HEK293 (cell line): ENCODE data around the gene ARHGAP26.

Experiments used
- CTCF ChIA-PET: fragments of 350-600 bp; formaldehyde crosslinking; extraction: SDS; loops from one replicate; lab custom pipeline; 2021; ENCODE audit warnings: antibody characterized with exemption; lab: Yijun Ruan, JAX
- POLR2A ChIA-PET: fragments of 300-600 bp; formaldehyde crosslinking; extraction: SDS; loops from one replicate; lab custom pipeline; 2020; ENCODE audit warnings: antibody characterized with exemption, inconsistent platforms; lab: Yijun Ruan, JAX
- H3K27ac ChIP-seq: fragments of 200-500 bp; sonication (Bioruptor generic); 2 replicates; pipeline ENCODE4 v1.5.1; 2014; ENCODE audit warnings: low read depth, low read length, control low read depth, inconsistent platforms; ENCODE audit errors: extremely low read depth
- H3K36me3 ChIP-seq, 2 experiments: fragments of 200-500 bp in 1 of 2; sonication (Bioruptor generic) in 1 of 2; 1 replicate in 1 of 2; 2 replicates in 1 of 2; pipeline ENCODE4 v1.5.1; 2014 to 2017; ENCODE audit warnings: inconsistent platforms in 2 of 2, low read length in 2 of 2; ENCODE audit not compliant: control insufficient read depth in 2 of 2, insufficient read depth in 1 of 2
- H3K4me1 ChIP-seq: fragments of 200-500 bp; sonication (Bioruptor generic); 2 replicates; pipeline ENCODE4 v1.5.1; 2014; ENCODE audit warnings: mild to moderate bottlenecking, low read length, inconsistent platforms; ENCODE audit not compliant: control insufficient read depth, insufficient read depth
- H3K4me3 ChIP-seq: 2 replicates; pipeline ENCODE4 v1.5.1; 2011; ENCODE audit warnings: low read depth, mild to moderate bottlenecking, control low read depth, low read length, moderate library complexity
- H3K9me3 ChIP-seq: fragments of 200-500 bp; sonication (Bioruptor generic); 2 replicates; pipeline ENCODE4 v1.5.1; 2014; ENCODE audit warnings: low read depth, low read length, inconsistent platforms; ENCODE audit not compliant: control insufficient read depth, insufficient read depth
- EGR2 ChIP-seq: fragments of 450-650 bp; formaldehyde crosslinking; IDR thresholded peaks from 2 replicates; pipeline ENCODE4 v1.5.1; 2016; ENCODE audit warnings: low read depth, missing biosample characterization, missing genetic modification characterization
- OVOL3 ChIP-seq: fragments of 450-650 bp; formaldehyde crosslinking; IDR thresholded peaks from 2 replicates; pipeline ENCODE4 v1.5.1; 2016; ENCODE audit warnings: missing biosample characterization, missing genetic modification characterization
- PATZ1 ChIP-seq: fragments of 450-650 bp; formaldehyde crosslinking; IDR thresholded peaks from 2 replicates; pipeline ENCODE4 v1.5.1; 2016; ENCODE audit warnings: missing biosample characterization, missing genetic modification characterization
- SCRT1 ChIP-seq: fragments of 450-650 bp; formaldehyde crosslinking; IDR thresholded peaks from 2 replicates; pipeline ENCODE4 v1.5.1; 2016; ENCODE audit warnings: missing biosample characterization, missing genetic modification characterization, borderline replicate concordance
- SCRT2 ChIP-seq: fragments of 450-650 bp; formaldehyde crosslinking; IDR thresholded peaks from 2 replicates; pipeline ENCODE4 v1.5.1; 2016; ENCODE audit warnings: missing biosample characterization, missing genetic modification characterization
- SP7 ChIP-seq: fragments of 450-650 bp; formaldehyde crosslinking; IDR thresholded peaks from 2 replicates; pipeline ENCODE4 v1.5.1; 2016; ENCODE audit warnings: missing biosample characterization, missing genetic modification characterization
- ZNF121 ChIP-seq: fragments of 450-650 bp; formaldehyde crosslinking; IDR thresholded peaks from 2 replicates; pipeline ENCODE4 v1.5.1; 2016; ENCODE audit warnings: missing biosample characterization, missing genetic modification characterization
- ZNF133 ChIP-seq: fragments of 450-650 bp; formaldehyde crosslinking; IDR thresholded peaks from 2 replicates; pipeline ENCODE4 v1.5.1; 2016; ENCODE audit warnings: missing biosample characterization, missing genetic modification characterization
- ZNF221 ChIP-seq: fragments of 450-650 bp; formaldehyde crosslinking; IDR thresholded peaks from 2 replicates; pipeline ENCODE4 v1.5.1; 2017; ENCODE audit warnings: missing biosample characterization, missing genetic modification characterization, borderline replicate concordance
- ZNF292 ChIP-seq: fragments of 450-650 bp; formaldehyde crosslinking; IDR thresholded peaks from 2 replicates; pipeline ENCODE4 v1.5.1; 2016; ENCODE audit warnings: low read depth, missing biosample characterization, missing genetic modification characterization, borderline replicate concordance
- ZNF324 ChIP-seq: fragments of 450-650 bp; formaldehyde crosslinking; IDR thresholded peaks from 2 replicates; pipeline ENCODE4 v1.5.1; 2016; ENCODE audit warnings: missing biosample characterization, missing genetic modification characterization
- ZNF501 ChIP-seq: fragments of 450-650 bp; formaldehyde crosslinking; IDR thresholded peaks from 2 replicates; pipeline ENCODE4 v1.5.1; 2016; ENCODE audit warnings: missing biosample characterization, missing genetic modification characterization
- ZNF530 ChIP-seq: fragments of 450-650 bp; formaldehyde crosslinking; IDR thresholded peaks from 2 replicates; pipeline ENCODE4 v1.5.1; 2016; ENCODE audit warnings: low read depth, missing biosample characterization, missing genetic modification characterization
- ZNF560 ChIP-seq: fragments of 450-650 bp; formaldehyde crosslinking; IDR thresholded peaks from 2 replicates; pipeline ENCODE4 v1.5.1; 2017; ENCODE audit warnings: missing biosample characterization, missing genetic modification characterization, borderline replicate concordance
- ZNF571 ChIP-seq: fragments of 450-650 bp; formaldehyde crosslinking; IDR thresholded peaks from 2 replicates; pipeline ENCODE4 v1.5.0; 2017; ENCODE audit warnings: missing biosample characterization, missing genetic modification characterization
- ZNF600 ChIP-seq: fragments of 450-650 bp; formaldehyde crosslinking; IDR thresholded peaks from 2 replicates; pipeline ENCODE4 v1.5.1; 2016; ENCODE audit warnings: missing biosample characterization, missing genetic modification characterization
- ZNF626 ChIP-seq: fragments of 450-650 bp; sonication (Bioruptor Pico); formaldehyde crosslinking; IDR thresholded peaks from 2 replicates; pipeline ENCODE4 v1.5.1; 2018; ENCODE audit warnings: missing biosample characterization, missing genetic modification characterization, inconsistent platforms
- ZNF639 ChIP-seq: fragments of 450-650 bp; formaldehyde crosslinking; IDR thresholded peaks from 2 replicates; pipeline ENCODE4 v1.5.1; 2016; ENCODE audit warnings: missing biosample characterization, missing genetic modification characterization
- ZSCAN30 ChIP-seq: fragments of 450-650 bp; IDR thresholded peaks from 2 replicates; pipeline ENCODE4 v1.5.1; 2018; ENCODE audit warnings: missing biosample characterization, mild to moderate bottlenecking, missing genetic modification characterization, moderate library complexity
- TF ChIP-seq, protein P1 (sequence below): fragments of 450-650 bp; formaldehyde crosslinking; IDR thresholded peaks from 2 replicates; pipeline ENCODE4 v1.5.1; 2016; ENCODE audit warnings: missing biosample characterization, missing genetic modification characterization

ARHGAP26 gene

GRCh38 chr5:143180751-143181150 lies 410.6 kb downstream of the ARHGAP26 start:
- Histone ChIP-seq H3K4me1 (peaks cover 12% of the 10 kb centered on the region), H3K27ac (no peak overlapping the region), H3K9me3 (no peaks in the 10 kb centered on the region), H3K36me3 (no peaks in the 10 kb centered on the region), H3K4me3 (no peak overlapping the region)
- no peak for TF ChIP-seq EGR2 (tag by site-specific recombination)
- TF ChIP-seq, protein P1, sequence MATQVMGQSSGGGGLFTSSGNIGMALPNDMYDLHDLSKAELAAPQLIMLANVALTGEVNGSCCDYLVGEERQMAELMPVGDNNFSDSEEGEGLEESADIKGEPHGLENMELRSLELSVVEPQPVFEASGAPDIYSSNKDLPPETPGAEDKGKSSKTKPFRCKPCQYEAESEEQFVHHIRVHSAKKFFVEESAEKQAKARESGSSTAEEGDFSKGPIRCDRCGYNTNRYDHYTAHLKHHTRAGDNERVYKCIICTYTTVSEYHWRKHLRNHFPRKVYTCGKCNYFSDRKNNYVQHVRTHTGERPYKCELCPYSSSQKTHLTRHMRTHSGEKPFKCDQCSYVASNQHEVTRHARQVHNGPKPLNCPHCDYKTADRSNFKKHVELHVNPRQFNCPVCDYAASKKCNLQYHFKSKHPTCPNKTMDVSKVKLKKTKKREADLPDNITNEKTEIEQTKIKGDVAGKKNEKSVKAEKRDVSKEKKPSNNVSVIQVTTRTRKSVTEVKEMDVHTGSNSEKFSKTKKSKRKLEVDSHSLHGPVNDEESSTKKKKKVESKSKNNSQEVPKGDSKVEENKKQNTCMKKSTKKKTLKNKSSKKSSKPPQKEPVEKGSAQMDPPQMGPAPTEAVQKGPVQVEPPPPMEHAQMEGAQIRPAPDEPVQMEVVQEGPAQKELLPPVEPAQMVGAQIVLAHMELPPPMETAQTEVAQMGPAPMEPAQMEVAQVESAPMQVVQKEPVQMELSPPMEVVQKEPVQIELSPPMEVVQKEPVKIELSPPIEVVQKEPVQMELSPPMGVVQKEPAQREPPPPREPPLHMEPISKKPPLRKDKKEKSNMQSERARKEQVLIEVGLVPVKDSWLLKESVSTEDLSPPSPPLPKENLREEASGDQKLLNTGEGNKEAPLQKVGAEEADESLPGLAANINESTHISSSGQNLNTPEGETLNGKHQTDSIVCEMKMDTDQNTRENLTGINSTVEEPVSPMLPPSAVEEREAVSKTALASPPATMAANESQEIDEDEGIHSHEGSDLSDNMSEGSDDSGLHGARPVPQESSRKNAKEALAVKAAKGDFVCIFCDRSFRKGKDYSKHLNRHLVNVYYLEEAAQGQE (tag by site-specific recombination), result no peak
- TF ChIP-seq SCRT1, result peak; percentile 36; the same call in 1 of the 2 replicates
- no peak for TF ChIP-seq ZNF571 (tag by site-specific recombination)
- no peak for TF ChIP-seq ZNF292 (tag by site-specific recombination)
- TF ChIP-seq ZSCAN30 (tag by site-specific recombination), result no peak
- TF ChIP-seq ZNF501 (tag by site-specific recombination), result no peak
- peak; percentile 79 for TF ChIP-seq SCRT2 (tag by site-specific recombination)
- TF ChIP-seq ZNF530 (tag by site-specific recombination), result no peak
- TF ChIP-seq ZNF600, result no peak
- no peak for TF ChIP-seq ZNF221
- no peak for TF ChIP-seq OVOL3 (tag by site-specific recombination)
- no peak for TF ChIP-seq ZNF560 (tag by site-specific recombination)
- TF ChIP-seq SP7 (tag by site-specific recombination), result no peak
- CTCF ChIA-PET, result no interaction called here
- POLR2A ChIA-PET, result no interaction called here

DNA sequence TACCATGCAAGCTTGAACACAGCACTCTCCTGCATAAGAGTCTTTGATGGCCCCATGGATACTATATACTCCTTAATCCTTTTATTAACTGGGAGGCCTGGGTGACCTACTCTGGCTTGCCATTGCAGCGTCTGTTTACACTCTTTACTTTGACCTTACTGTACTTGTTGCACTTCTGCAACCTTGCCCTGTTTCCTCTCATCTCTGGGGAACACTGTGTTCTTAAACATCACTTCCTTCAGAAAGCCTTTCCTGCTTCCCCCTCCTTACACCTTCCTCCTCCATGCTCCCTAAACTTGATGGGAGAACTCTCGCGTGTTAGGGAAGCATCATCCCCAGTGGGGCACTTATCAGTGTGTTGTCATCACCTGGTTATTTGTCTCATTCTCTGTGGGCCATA lies 411.0 kb downstream of the ARHGAP26 start:
- no peaks in the 10 kb centered on the region for H3K9me3 ChIP-seq
- H3K4me3 ChIP-seq, result no peak overlapping the region
- no peak overlapping the region for H3K27ac ChIP-seq
- TF ChIP-seq ZNF121 (tag by site-specific recombination) (no peak), ZNF133 (tag by site-specific recombination) (0 out of 2 replicates have a peak, but pooled peaks have one; percentile 12), ZNF639 (no peak), ZNF626 (tag by site-specific recombination) (no peak), PATZ1 (tag by site-specific recombination) (no peak), SCRT1 (0 out of 2 replicates have a peak, but pooled peaks have one; percentile 8), SCRT2 (tag by site-specific recombination) (0 out of 2 replicates have a peak, but pooled peaks have one; percentile 38), ZNF324 (tag by site-specific recombination) (no peak)
- ChIA-PET POLR2A (no interaction called here), CTCF (no interaction called here)
- H3K36me3 ChIP-seq, result no peaks in the 10 kb centered on the region
- peaks cover 12% of the 10 kb centered on the region for H3K4me1 ChIP-seq
